ENCODE data around the gene MEF2D. TPM values are rescaled to one million over a fixed set of nuclear protein-coding genes. Genes with fewer than 3 reads are reported as not detected.

The MEF2D gene
- total RNA-seq, 1 donor from 2014 or later, result 29.8 TPM

DNA sequence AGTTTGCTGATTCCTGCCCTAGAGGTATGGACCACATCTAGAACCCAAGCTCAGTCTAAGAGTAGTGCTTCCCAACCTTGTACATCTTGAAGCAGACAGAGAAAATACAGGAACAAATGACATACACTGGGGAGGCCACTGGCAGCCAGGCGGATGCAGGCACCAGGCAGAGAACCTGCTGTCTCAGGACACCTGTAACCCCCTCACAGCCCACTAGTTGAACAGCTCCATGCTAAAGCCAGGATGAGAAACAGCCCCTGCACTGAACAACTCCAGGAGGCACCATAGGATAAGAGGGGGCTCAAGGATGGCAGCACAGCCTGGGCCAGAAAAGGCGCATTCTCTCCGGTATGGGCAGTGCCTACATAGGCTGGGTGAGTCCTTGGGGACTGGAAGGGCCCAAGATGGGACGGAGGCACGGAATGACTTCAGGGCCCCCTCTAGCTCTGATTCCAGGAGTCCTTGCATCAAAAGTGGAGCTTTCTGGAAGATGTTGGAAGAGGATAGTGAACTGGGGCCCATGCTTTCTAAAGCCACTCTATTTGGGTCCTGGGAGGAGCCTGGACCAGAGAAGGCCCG, 16.0 kb downstream of the MEF2D start:
- Mint-ChIP-seq H3K27ac (no peak overlapping the region), H3K36me3 (ENCODE audit: low read depth) (peaks cover 46% of the 10 kb centered on the region), H3K9me3 (no peaks in the 10 kb centered on the region), H3K4me1 (peaks cover 57% of the 10 kb centered on the region), H3K27me3 (no peaks in the 10 kb centered on the region), H3K4me3 (no peak overlapping the region)
- intact Hi-C loops (cut with micrococcal nuclease), result no loop called here
- no peak for DNase-seq

DNA sequence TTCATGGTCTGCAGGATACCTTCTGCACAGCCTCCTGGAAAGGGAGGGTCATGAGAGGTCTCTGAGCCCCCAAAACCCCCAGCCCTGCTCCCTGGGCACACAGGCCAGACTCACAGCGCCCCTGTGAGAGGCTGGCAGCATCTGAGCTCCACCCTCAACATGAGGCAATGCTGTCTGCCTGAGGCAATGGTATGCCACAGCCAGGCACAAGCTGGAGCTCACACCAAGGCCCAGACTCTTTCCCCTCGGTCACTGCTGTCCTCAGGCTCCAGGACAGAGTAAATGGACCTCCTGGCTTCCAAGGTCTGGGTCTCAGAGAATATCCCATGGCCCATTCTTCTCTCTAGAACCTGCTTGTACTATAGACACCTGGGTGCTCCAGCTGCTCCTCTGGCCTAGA, 17.2 kb downstream of the MEF2D start:
- Mint-ChIP-seq H3K4me3 (no peak overlapping the region), H3K9me3 (no peaks in the 10 kb centered on the region), H3K27me3 (no peaks in the 10 kb centered on the region), H3K27ac (peak overlapping the region; percentile 58), H3K36me3 (ENCODE audit: low read depth) (peaks cover 54% of the 10 kb centered on the region), H3K4me1 (peaks cover 50% of the 10 kb centered on the region)
- DNase-seq, result no peak
- intact Hi-C loops (cut with micrococcal nuclease), result no loop called here

DNA sequence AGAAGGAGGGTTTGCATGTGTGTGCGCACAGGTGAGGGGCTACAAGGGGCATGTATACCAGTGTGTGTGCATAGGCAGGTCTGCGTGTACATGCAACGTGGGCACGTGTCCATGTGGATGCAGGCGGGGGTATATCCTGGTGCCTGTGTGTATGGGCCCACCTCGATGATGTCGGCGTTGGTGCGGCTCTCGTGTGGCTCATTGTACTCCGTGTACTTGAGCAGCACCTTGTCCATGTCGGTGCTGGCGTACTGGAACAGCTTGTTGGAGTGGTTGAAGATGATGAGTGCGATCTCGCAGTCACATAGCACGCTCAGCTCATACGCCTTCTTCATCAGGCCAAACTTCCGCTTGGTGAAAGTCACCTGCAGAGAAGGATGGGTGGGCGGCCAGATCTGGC, 18.3 kb downstream of the MEF2D start:
- H3K9me3 Mint-ChIP-seq, result no peaks in the 10 kb centered on the region
- H3K27me3 Mint-ChIP-seq, result no peaks in the 10 kb centered on the region
- H3K4me3 Mint-ChIP-seq, result peak overlapping the region; percentile 25
- DNase-seq, result no peak
- peaks cover 56% of the 10 kb centered on the region for H3K36me3 Mint-ChIP-seq (ENCODE audit: low read depth)
- intact Hi-C loops (cut with micrococcal nuclease), result no loop called here
- H3K4me1 Mint-ChIP-seq, result peaks cover 48% of the 10 kb centered on the region
- H3K27ac Mint-ChIP-seq, result no peak overlapping the region

DNA sequence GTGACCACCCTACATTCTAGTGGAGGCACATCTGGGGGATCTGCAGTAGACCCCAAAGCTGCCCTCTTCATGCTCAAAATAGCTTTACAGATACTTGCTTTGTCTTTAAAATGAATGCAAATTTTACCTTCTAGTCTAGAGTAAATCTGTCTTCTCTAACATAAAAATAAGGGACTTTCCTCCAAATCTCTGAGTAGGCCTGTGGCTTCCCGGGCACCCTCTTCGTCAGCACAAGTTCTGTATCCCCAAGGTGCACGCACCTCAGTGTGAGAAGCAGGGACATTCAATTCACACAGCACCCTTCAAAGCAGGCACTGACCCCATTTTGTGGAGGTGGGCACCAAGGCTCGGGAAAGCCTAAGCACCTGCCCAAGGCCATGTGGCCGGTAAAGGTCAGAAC, 19.0 kb downstream of the MEF2D start:
- no peaks in the 10 kb centered on the region for H3K9me3 Mint-ChIP-seq
- peak overlapping the region; percentile 78 for H3K27ac Mint-ChIP-seq
- DNase-seq, result peak; percentile 72
- H3K4me1 Mint-ChIP-seq, result peaks cover 48% of the 10 kb centered on the region
- H3K27me3 Mint-ChIP-seq, result no peaks in the 10 kb centered on the region
- peak overlapping the region; percentile 25 for H3K4me3 Mint-ChIP-seq
- peaks cover 59% of the 10 kb centered on the region for H3K36me3 Mint-ChIP-seq (ENCODE audit: low read depth)
- intact Hi-C loops (cut with micrococcal nuclease), result loop anchor here (1.0 kb wide), 1 partner anchor 127 kb away; no protein-coding TSS in a partner anchor

DNA sequence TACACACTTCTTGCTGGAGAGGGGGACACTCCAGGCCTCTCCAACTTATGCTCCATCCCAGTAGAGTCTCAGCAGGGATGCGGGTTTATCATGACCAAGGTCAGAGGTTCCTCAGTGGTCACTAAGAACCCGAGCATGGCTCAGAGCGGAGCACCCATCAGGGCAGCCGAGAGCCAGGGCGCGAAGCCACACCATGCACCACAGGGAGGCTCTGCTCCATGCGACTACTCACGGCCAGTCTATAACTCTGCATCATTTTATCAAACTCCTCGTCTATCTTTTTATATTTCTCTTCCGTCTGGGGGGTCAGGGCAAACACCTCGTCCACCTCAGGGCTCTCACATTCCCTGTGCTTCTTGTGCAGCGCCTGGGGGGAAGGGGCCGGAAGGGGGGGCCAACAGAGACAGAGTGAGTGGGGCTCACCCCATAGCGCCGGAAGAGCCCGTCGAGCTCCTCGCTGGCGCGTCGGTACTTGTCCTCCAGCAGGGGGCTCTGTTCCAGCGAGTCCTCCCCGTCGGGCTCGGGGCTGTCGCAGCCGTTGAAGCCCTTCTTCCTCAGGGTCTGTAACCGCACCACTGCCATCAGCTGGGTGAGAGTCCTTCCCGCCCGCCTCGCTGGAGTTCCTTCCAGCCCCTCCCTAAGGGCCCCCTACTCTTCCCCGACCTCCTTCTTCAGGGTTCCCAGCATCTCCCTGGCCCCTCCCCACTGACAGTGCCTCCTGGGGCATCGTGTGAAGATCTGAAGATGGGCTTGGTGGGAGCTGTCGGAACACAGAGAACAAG, 20.0 kb downstream of the MEF2D start:
- Mint-ChIP-seq H3K4me3 (peak overlapping the region; percentile 7), H3K36me3 (ENCODE audit: low read depth) (peaks cover 63% of the 10 kb centered on the region), H3K27ac (peak overlapping the region; percentile 30), H3K4me1 (peaks cover 49% of the 10 kb centered on the region), H3K27me3 (no peaks in the 10 kb centered on the region), H3K9me3 (no peaks in the 10 kb centered on the region)
- peak; percentile 92 for DNase-seq
- intact Hi-C loops (cut with micrococcal nuclease), result loop anchor here (1.0 kb wide), 2 partner anchors 21 to 128 kb away; no protein-coding TSS in a partner anchor

DNA sequence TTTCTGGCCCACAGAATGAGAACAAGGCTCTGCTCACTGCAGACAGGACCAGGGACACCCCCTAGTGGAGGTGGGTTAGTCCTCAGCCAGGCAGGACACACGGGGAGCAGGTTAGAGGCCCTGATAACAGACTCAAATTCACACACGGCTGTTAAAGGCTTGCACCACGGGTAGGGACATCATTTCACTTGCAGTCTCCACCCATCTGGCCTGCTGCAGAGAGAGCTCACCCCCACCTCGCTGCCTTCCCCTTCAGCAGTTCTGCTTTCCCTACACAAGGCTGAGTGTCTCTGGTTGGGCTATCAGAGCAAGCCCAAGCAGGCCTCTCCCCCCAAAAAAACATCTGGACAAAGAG, 20.6 kb downstream of the MEF2D start:
- Mint-ChIP-seq H3K4me3 (no peak overlapping the region), H3K4me1 (peaks cover 49% of the 10 kb centered on the region), H3K27me3 (no peaks in the 10 kb centered on the region), H3K27ac (no peak overlapping the region), H3K36me3 (ENCODE audit: low read depth) (peaks cover 66% of the 10 kb centered on the region), H3K9me3 (no peaks in the 10 kb centered on the region)
- no peak for DNase-seq
- intact Hi-C loops (cut with micrococcal nuclease), result loop anchor here (1.0 kb wide), 1 partner anchor 21 kb away; no protein-coding TSS in a partner anchor

DNA sequence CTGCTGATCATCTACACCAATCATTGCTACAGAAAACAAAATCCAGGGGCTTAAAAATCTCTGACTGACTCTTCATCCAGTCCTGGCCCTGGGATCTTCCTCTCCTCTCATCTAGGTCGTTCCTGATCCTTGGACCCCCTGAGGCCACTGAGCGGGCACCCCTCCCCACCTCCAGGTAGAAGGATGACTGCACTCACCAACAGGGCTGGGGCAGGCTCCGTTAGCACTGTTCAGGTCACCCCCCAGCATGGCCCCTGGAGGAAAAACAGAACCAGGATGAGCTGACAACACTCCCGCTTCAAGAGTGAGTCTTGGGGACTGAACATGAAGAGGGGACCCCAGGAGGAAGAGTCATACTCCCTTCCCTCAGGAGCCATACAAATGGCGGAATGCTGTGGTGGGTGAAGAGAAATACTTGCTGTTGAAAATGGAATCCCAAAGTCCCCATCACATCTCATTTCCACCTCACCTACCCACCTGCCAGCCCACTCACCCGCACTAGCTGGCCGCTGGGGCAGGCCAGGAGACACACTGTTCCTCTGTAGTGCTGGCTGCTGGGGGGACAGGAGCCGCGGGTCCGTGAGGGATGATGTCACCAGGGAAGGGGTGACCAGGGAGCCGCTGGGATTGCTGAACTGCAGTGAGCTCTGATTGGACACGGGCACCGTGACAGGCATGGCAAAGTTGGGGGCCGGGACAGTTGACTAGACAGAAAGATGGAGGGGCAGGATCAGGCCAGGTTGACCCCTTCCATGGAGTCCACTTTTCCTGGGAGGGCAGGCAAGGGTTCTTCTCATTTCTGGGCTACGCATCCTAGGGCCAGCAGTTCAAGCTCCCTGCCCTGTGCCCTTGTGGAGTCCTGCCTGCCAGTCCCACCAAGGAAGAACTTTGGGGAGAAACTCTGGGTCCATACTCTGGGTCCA, 21.2 kb downstream of the MEF2D start:
- DNase-seq, result no peak
- Mint-ChIP-seq H3K27me3 (no peaks in the 10 kb centered on the region), H3K4me1 (peaks cover 49% of the 10 kb centered on the region), H3K9me3 (no peaks in the 10 kb centered on the region), H3K4me3 (no peak overlapping the region), H3K27ac (no peak overlapping the region), H3K36me3 (ENCODE audit: low read depth) (peaks cover 69% of the 10 kb centered on the region)
- intact Hi-C loops (cut with micrococcal nuclease), result loop anchor here (1.0 kb wide), 1 partner anchor 22 kb away; no protein-coding TSS in a partner anchor

DNA sequence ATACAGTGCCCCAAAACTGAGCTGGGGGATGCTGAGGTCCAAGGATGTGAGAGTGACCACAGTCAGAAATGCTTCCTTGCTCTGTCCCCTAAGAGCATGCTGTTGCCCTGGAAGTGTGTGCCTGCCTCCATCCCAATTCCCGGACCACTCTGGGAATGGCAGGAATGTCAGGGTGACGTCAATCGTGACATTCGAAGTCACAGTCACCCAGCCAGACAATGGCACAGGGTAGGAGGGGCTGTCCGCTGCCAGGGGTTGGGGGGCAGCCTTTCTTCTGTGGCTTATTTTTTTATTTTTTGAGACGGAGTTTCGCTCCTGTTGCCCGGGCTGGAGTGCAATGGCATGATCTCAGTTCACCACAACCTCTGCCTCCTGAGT, 22.3 kb downstream of the MEF2D start:
- Mint-ChIP-seq H3K27ac (peak overlapping the region; percentile 1), H3K36me3 (ENCODE audit: low read depth) (peaks cover 80% of the 10 kb centered on the region), H3K27me3 (no peaks in the 10 kb centered on the region), H3K9me3 (no peaks in the 10 kb centered on the region), H3K4me3 (no peak overlapping the region), H3K4me1 (peaks cover 51% of the 10 kb centered on the region)
- intact Hi-C loops (cut with micrococcal nuclease), result no loop called here
- no peak for DNase-seq

DNA sequence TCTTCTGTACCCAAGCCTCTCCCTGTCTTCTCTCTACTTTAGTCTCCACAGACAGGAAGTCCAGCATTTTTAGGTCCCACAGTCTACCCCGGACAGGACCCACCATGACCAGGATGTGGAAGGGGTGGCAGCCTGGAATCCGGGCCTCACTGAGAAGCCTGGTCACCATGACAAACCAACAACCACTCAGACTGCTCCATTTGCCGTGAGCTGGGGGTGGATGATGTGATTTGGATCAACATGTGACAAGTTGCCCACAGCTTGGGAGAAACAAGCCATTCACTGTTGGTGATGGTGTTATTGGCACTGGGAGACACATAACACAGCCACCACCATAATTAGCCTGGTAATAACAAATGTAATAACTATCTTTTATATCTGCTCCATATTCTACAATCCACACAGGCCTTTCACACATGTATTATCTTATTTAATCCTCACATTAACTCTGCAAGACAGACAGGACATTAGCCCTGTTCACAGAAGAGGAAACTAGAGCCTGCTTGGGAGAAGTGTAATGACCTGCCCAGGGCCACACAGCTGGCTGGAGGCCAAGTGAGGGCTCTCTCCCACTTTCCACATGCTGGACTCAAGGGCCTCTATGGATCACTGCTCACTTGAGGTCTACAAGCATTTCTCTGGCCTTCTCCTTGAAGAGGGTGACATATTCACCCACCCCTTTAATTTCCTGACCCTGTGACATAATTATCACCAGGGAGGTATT, 22.9 kb downstream of the MEF2D start:
- intact Hi-C loops (cut with micrococcal nuclease), result no loop called here
- Mint-ChIP-seq H3K4me3 (no peak overlapping the region), H3K4me1 (peaks cover 48% of the 10 kb centered on the region)

DNA sequence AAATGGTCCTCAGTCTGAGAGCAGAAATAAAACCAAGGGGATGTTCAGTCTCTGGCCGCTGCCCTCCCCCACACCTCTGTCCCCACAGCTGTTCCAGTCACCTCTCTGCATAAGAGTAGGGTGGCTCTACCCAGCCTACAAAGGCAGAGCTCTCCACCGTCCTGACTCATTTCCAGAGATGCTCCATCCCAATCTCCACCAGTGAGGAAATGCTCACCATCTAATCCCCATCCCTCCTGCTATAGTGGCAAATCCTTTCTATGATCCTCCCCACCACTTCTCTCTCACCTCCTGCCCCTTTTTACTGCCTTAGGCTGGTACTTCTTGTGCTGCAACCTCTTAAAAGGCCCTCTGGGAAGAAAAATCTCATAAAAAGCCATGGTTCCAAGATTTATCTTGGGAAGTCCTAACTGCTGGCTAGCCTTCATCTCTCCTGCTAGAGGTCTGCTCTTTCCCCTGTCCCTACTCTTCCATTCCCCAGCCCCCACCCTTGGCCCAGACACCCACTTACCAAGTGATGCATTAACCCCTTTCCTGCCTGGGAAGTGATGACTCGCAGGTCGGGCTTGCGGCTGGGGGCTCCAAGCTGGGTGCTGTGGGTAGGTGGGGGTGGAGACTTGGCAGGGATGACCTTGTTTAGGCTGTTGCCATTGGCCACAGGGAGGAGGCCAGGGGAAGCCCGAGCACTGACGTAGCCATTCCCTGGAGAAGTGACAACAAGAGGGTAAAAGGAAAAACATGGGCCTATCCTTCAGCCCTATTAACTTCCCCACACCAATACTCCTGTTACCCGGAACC, 23.9 kb downstream of the MEF2D start:
- Mint-ChIP-seq H3K27me3 (no peaks in the 10 kb centered on the region), H3K36me3 (ENCODE audit: low read depth) (peaks cover 73% of the 10 kb centered on the region), H3K9me3 (no peaks in the 10 kb centered on the region), H3K4me1 (peaks cover 41% of the 10 kb centered on the region), H3K27ac (peak overlapping the region; percentile 52), H3K4me3 (peak overlapping the region; percentile 10)
- intact Hi-C loops (cut with micrococcal nuclease), result no loop called here
- no peak for DNase-seq

More for the DNA sequence above, 22.9 kb downstream of the MEF2D start:
- H3K27me3 Mint-ChIP-seq, result no peaks in the 10 kb centered on the region
- no peak for DNase-seq
- H3K27ac Mint-ChIP-seq, result peak overlapping the region; percentile 60
- H3K36me3 Mint-ChIP-seq (ENCODE audit: low read depth), result peaks cover 79% of the 10 kb centered on the region
- H3K9me3 Mint-ChIP-seq, result no peaks in the 10 kb centered on the region

DNA sequence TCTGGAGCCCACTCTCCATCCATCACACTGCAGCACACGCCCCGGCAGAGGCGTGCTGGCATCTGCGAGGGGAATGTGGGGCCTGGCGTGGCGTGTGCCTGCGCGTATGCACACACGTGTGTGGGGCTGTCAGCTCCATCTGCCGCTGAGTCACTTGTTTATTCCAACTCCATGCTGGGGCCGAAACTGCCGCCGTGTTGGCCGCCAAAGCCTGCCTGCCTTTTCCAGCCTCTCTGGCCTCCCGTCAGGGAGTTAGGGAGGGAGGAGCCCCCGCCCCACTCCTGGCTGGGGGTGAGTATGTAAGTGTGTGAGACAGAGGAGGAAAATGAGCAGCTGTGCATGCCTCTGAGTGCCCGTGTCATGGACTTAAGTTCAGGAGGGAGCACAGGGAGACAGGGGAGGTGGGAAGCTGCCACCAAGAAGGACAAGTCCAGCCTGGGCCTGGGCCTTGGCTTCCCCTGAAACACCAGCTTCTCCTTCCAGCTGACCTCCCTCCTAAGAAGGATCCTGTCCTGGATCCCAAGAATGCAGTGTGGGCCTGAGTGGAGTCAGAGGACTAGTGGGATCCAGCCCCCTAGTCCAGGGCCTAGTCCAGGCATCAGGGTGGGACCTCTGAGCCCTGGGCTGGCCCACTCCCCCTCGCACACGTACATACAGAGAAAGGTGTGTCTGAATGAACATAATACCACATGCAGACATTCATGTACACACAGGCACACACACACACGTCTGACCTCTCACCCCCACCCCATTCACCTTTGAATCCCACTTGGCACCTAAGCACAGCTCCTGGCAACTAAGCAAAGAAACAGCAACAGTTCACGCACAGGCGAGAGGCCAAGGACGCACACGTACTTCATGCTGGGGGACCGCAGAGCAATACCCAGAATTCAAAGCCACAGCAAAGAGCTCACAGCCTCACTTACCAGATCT, 24.7 kb downstream of the MEF2D start:
- H3K36me3 Mint-ChIP-seq (ENCODE audit: low read depth), result peaks cover 71% of the 10 kb centered on the region
- no peak overlapping the region for H3K4me3 Mint-ChIP-seq
- no peaks in the 10 kb centered on the region for H3K27me3 Mint-ChIP-seq
- H3K4me1 Mint-ChIP-seq, result peaks cover 33% of the 10 kb centered on the region
- no peak for DNase-seq
- intact Hi-C loops (cut with micrococcal nuclease), result no loop called here
- no peaks in the 10 kb centered on the region for H3K9me3 Mint-ChIP-seq
- peak overlapping the region; percentile 41 for H3K27ac Mint-ChIP-seq

DNA sequence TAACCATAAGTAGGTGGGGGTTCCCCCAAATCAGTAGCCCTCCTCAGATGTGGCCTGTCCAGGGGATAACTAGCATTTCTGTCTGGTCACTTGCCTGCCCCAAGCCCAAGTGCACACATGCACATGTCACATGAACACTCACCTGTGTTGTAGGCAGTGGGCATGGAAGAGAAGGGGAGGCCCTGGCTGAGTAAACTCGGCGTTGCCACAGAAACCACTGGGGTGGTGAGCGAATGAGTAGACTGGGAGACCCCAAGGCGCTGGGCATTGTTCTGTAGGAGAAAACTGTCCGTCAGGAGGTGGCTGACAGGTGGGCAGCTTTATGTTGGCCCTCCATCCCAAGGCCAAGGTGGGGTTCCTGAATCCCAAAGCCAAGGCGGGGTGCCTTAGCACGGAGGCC, 25.6 kb downstream of the MEF2D start:
- Mint-ChIP-seq H3K4me1 (peaks cover 26% of the 10 kb centered on the region), H3K36me3 (ENCODE audit: low read depth) (peaks cover 63% of the 10 kb centered on the region), H3K27me3 (no peaks in the 10 kb centered on the region), H3K4me3 (no peak overlapping the region), H3K9me3 (no peaks in the 10 kb centered on the region), H3K27ac (no peak overlapping the region)
- DNase-seq, result no peak
- intact Hi-C loops (cut with micrococcal nuclease), result no loop called here

Measured in activated CD4-positive, alpha-beta T cell treated with anti-CD3 and anti-CD28 coated beads, Interleukin-2, amount 10 ng/mL, durations not matched to agents 24 days and 14 days (primary cell).